ENCODE measurements around the gene CALY.

The CALY gene, protein sequence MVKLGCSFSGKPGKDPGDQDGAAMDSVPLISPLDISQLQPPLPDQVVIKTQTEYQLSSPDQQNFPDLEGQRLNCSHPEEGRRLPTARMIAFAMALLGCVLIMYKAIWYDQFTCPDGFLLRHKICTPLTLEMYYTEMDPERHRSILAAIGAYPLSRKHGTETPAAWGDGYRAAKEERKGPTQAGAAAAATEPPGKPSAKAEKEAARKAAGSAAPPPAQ

DNA sequence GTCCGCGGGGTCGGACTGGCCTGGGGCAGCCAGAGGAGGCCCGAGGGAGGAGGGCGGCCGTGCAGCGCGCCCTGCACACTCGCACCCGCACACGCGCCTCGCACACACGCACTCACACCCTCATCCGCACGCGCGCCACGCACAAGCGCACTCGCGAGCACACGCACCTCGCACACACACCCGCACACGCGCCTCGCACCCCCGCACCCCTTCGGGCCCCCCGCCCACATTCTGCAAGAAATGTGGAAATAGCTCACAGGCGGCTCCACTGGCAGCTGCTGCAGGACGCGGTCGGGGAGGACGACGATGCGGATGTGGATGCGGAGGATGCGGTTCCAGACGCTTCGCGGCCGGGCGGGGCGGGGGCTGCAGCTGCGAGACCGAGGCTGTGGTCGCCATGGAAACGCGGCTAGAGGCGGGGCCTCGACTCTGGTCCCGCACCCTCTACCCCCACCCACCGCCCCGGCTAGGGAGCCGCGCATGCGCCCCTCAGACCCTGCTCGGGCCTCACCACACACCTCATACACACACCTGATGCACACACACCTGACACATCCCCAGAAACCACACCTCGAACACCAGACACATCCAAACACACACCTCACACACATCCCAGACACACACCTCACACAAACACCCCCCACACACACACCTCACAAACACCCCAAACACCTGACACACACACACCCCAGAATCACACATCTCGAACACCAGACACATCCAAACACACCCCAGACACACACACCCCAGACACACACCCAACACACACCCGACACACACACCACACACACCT is at the start of gene CALY:
Gene CALY (minus strand): TSS at position 320 of the 793 bp plus-strand sequence. CDS start 7,907 bp downstream, outside the sequence.
- no peak within 1 kb of the TSS for H3K4me3 ChIP-seq (replicated peaks; ENCODE audit: low read depth, low read length)

DNA sequence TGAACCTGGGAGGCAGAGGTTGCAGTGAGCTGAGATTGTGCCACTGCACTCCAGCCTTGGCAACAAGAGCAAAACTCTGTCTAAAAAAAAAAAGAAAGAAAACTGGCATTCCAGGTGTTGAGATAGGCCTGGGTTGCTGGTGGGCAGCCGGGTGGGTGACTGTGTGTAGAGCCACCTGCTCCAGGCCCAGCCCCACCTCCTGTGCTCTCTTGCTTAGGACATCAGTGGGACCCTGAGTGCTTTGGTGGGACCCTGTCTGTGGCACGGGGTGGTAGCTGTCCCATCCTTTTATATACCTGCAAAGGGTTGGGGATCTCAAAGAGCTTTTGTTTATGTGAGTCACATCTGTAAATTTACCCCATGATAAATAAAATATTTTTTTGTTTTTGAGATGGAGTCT is 48.5 kb upstream of the CALY start:
- TF ChIP-seq, protein P1, sequence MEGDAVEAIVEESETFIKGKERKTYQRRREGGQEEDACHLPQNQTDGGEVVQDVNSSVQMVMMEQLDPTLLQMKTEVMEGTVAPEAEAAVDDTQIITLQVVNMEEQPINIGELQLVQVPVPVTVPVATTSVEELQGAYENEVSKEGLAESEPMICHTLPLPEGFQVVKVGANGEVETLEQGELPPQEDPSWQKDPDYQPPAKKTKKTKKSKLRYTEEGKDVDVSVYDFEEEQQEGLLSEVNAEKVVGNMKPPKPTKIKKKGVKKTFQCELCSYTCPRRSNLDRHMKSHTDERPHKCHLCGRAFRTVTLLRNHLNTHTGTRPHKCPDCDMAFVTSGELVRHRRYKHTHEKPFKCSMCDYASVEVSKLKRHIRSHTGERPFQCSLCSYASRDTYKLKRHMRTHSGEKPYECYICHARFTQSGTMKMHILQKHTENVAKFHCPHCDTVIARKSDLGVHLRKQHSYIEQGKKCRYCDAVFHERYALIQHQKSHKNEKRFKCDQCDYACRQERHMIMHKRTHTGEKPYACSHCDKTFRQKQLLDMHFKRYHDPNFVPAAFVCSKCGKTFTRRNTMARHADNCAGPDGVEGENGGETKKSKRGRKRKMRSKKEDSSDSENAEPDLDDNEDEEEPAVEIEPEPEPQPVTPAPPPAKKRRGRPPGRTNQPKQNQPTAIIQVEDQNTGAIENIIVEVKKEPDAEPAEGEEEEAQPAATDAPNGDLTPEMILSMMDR (IDR thresholded peaks at IDR 0.05; ENCODE audit: low read length, missing control alignments): no peak
- no peak for DNase-seq (ENCODE audit: low read depth)
- H3K4me3 ChIP-seq (replicated peaks; ENCODE audit: low read depth, low read length): no peak overlapping the region

More for the DNA sequence above, at the start of gene CALY:
- TF ChIP-seq, protein P1 (IDR thresholded peaks at IDR 0.05; ENCODE audit: low read length, missing control alignments): no peak
- DNase-seq (ENCODE audit: low read depth): no peak

DNA sequence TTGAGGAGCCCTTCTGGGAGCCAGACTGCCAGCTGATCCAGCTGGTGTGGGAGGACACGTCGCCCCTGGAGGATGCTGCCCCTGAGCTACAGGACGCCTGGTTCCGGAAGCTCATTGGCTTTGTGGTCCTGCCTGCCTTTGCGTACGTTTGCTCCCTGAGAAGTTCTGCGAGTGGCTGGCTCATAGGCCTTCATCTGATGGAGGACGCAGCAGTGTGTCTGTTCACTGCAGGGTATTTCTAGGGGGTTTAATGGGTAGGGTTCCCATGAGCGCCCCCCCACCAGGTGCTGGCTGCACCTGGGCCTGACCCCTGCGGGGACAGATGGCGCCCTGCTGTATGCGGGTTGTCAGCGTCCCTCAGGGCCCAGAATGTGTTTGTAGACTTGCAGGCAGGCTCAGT is 47.4 kb upstream of the CALY start:
- no peak overlapping the region for H3K4me3 ChIP-seq (replicated peaks; ENCODE audit: low read depth, low read length)
- TF ChIP-seq, protein P1 (IDR thresholded peaks at IDR 0.05; ENCODE audit: low read length, missing control alignments): no peak
- DNase-seq (ENCODE audit: low read depth): no peak

DNA sequence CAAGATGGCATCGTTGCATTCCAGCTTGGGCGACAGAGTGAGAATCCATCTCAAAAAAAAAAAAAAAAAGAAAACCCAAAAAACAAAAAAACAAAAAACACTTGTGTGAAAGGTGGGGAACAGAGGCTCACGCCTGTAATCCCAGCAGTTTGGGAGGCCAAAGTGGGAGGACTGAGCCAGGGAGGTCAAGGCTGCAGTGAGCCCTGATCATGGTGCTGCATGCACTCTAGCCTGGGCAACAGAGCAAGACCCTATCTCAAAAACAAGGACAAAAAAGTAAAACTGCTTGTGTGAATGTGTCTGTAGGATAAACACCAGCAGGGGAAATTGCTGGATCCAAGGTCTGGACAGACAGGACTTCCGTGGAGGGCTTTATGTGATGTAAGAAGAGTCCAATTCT is 46.9 kb upstream of the CALY start:
- no peak overlapping the region for H3K4me3 ChIP-seq (replicated peaks; ENCODE audit: low read depth, low read length)
- no peak for DNase-seq (ENCODE audit: low read depth)
- TF ChIP-seq, protein P1 (IDR thresholded peaks at IDR 0.05; ENCODE audit: low read length, missing control alignments): no peak

DNA sequence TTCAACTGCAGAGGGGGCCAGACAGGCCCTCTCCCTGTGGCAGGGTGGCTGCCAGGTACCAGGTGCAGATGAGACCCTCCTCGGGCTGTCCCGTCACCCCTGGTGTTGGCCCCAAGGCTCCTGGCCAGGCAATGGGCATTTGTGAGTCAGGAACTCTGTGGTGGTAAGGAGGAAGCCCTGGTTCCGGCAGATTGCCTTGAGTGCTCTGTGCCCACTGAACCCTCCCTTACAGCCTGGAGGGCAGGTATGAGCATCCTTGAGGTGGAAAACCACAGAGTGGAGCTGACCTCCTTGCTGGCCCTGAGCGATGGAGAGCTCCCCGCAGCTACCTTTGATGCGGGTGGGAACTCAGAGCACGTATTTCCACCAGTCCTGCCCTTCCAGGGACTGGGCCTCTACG is 44.3 kb upstream of the CALY start:
- TF ChIP-seq, protein P1 (IDR thresholded peaks at IDR 0.05; ENCODE audit: low read length, missing control alignments): no peak
- no peak for DNase-seq (ENCODE audit: low read depth)
- no peak overlapping the region for H3K4me3 ChIP-seq (replicated peaks; ENCODE audit: low read depth, low read length)

DNA sequence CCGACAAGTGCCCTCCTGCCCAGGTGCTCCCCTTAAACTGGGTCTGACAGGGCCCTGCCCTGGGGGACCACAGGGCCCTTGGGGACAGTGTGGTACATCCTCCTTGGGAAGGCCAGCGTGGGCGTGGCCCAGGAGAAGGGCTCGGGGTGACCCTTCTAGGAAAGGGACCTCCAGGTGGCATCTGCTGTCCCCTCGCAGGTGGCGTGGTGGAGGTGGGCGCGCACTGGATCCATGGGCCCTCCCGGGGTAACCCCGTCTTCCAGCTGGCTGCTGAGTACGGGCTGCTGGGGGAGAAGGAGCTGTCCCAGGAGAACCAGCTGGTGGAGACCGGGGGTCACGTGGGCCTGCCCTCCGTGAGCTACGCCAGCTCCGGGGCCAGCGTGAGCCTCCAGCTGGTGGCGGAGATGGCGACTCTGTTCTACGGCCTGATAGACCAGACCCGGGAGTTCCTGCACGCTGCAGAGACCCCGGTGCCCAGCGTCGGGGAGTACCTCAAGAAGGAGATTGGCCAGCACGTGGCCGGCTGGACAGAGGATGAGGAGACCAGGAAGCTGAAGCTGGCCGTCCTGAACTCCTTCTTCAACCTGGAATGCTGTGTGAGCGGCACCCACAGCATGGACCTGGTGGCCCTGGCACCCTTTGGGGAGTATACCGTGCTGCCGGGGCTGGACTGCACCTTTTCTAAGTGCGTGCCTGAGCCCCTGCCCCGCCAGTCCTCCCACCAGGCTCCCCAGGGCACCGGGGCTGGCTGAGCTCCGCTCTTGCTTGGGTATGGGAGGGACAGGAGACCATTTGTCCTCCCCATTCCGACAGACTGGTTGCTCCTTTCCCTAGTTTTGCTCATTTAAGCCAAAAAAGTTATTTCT is 43.3 kb upstream of the CALY start:
- TF ChIP-seq, protein P1 (IDR thresholded peaks at IDR 0.05; ENCODE audit: low read length, missing control alignments): no peak
- H3K4me3 ChIP-seq (replicated peaks; ENCODE audit: low read depth, low read length): peak overlapping the region; percentile 56
- DNase-seq (ENCODE audit: low read depth): no peak

Data from fibroblast of pulmonary artery (primary cell).